H1 (cell line): ENCODE measurements around the gene KYNU. TPM values are rescaled to one million over a fixed set of nuclear protein-coding genes. Genes with fewer than 3 reads are reported as not detected.

ENCODE experiments used
- CTCF ChIA-PET: fragments of 300-600 bp; sonication (Branson Sonifier 250); formaldehyde crosslinking; loops from one replicate; lab custom pipeline; 2021; ENCODE audit not compliant: partially characterized antibody; lab: Charles Lee
- POLR2A ChIA-PET: fragments of 300-600 bp; sonication (Branson Sonifier 250); formaldehyde crosslinking; loops from one replicate; lab custom pipeline; 2021; ENCODE audit warnings: inconsistent platforms; ENCODE audit not compliant: partially characterized antibody; lab: Charles Lee
- DNase-seq, 2 experiments: peaks; one replicate each; pipeline versions ENCODE4 v3.0.0 to v3.0.0-alpha.2; 2010 to 2022; ENCODE audit warnings: low spot score in 2 of 2, low read depth in 1 of 2, mixed read lengths in 1 of 2
- FAIRE-seq: peaks from 2 replicates; lab custom pipeline; 2011; peaks lifted over from hg19 to GRCh38; lab: Jason Lieb, UNC
- H2AFZ ChIP-seq: 2 replicates; pipeline ENCODE4 v1.8.1; 2012; ENCODE audit warnings: low read length, inconsistent platforms
- H2AK5ac ChIP-seq: 2 replicates; pipeline ENCODE4 v1.6.1; 2013; ENCODE audit warnings: low read depth, low read length
- H2BK120ac ChIP-seq: replicated peaks from 2 replicates; pipeline ENCODE3; 2013; ENCODE audit warnings: low read depth, low read length, inconsistent platforms
- H2BK12ac ChIP-seq: 2 replicates; pipeline ENCODE4 v1.6.1; 2013; ENCODE audit warnings: low read depth, low read length
- H2BK15ac ChIP-seq: 2 replicates; pipeline ENCODE4 v1.6.1; 2013; ENCODE audit warnings: low read length
- H2BK20ac ChIP-seq: 2 replicates; pipeline ENCODE4 v1.6.1; 2013; ENCODE audit warnings: low read length
- H2BK5ac ChIP-seq: 2 replicates; pipeline ENCODE4 v1.6.1; 2013; ENCODE audit warnings: low read depth, low read length
- H3K14ac ChIP-seq: 2 replicates; pipeline ENCODE4 v1.6.1; 2013; ENCODE audit warnings: inconsistent platforms; ENCODE audit not compliant: insufficient read length
- H3K18ac ChIP-seq: 2 replicates; pipeline ENCODE4 v1.6.1; 2013; ENCODE audit warnings: low read length; ENCODE audit errors: extremely low read depth
- H3K23ac ChIP-seq: 2 replicates; pipeline ENCODE4 v1.6.1; 2013; ENCODE audit warnings: inconsistent platforms; ENCODE audit not compliant: insufficient read length
- H3K23me2 ChIP-seq: 2 replicates; pipeline ENCODE4 v1.6.1; 2013; ENCODE audit warnings: low read depth, low read length
- H3K27ac ChIP-seq: 2 replicates; pipeline ENCODE4 v1.6.1; 2011; ENCODE audit warnings: low read depth, low read length, inconsistent platforms
- H3K27me3 ChIP-seq, 4 experiments: replicated peaks in 1 of 4; 1 replicate in 1 of 4; 2 replicates in 3 of 4; pipeline versions ENCODE4 v1.6.1 to v1.8.1; 2011 to 2013; ENCODE audit warnings: low read length in 3 of 4, mild to moderate bottlenecking in 3 of 4, inconsistent platforms in 2 of 4, mixed read lengths in 2 of 4, moderate library complexity in 1 of 4; ENCODE audit not compliant: control insufficient read depth in 3 of 4, insufficient read depth in 3 of 4; ENCODE audit errors: extremely low read depth in 1 of 4
- H3K36me3 ChIP-seq, 4 experiments: 2 replicates each; pipeline versions ENCODE4 v1.6.1 to v1.8.1; 2011 to 2013; ENCODE audit warnings: mild to moderate bottlenecking in 4 of 4, low read length in 3 of 4, moderate library complexity in 2 of 4, control low read depth in 1 of 4, inconsistent platforms in 1 of 4; ENCODE audit not compliant: insufficient read depth in 4 of 4, control insufficient read depth in 2 of 4
- H3K4ac ChIP-seq: replicated peaks from 2 replicates; pipeline ENCODE3; 2013; ENCODE audit warnings: low read length, low read depth, mixed read lengths, inconsistent platforms; ENCODE audit not compliant: insufficient read length
- H3K4me1 ChIP-seq, 4 experiments: replicated peaks in 1 of 4; 1 replicate in 1 of 4; 2 replicates in 3 of 4; pipeline versions ENCODE4 v1.6.1 to v1.8.1; 2011 to 2013; ENCODE audit warnings: low read length in 3 of 4, inconsistent platforms in 2 of 4, mixed read lengths in 1 of 4; ENCODE audit not compliant: insufficient read depth in 4 of 4, control insufficient read depth in 3 of 4
- H3K4me2 ChIP-seq, 2 experiments: 2 replicates each; pipeline versions ENCODE4 v1.6.1 to v1.8.1; 2011 to 2013; ENCODE audit warnings: low read depth in 2 of 2, low read length in 2 of 2, control low read depth in 1 of 2, inconsistent platforms in 1 of 2, mild to moderate bottlenecking in 1 of 2; ENCODE audit not compliant: insufficient read depth in 1 of 2
- H3K4me3 ChIP-seq, 4 experiments: fragments of 200-600, 300-600 bp in 1 of 4; sonication (generic), shearing (Covaris generic), sonication (Bioruptor Twin) in 1 of 4; 2 replicates each; pipeline versions ENCODE4 v1.5.1 to v1.8.1; 2011 to 2016; ENCODE audit warnings: low read length in 4 of 4, low read depth in 3 of 4, control low read depth in 2 of 4, inconsistent platforms in 2 of 4, mild to moderate bottlenecking in 2 of 4, mixed read lengths in 1 of 4, moderate library complexity in 1 of 4; ENCODE audit not compliant: insufficient read depth in 2 of 4; ENCODE audit errors: extremely low read depth in 1 of 4
- H3K56ac ChIP-seq: replicated peaks from 2 replicates; pipeline ENCODE3; 2013; ENCODE audit warnings: low read depth, mild to moderate bottlenecking, mixed read lengths, low read length, inconsistent platforms; ENCODE audit not compliant: insufficient read length
- H3K79me1 ChIP-seq: 2 replicates; pipeline ENCODE4 v1.6.1; 2013; ENCODE audit warnings: low read depth, low read length, control low read depth
- H3K79me2 ChIP-seq, 2 experiments: 2 replicates each; pipeline versions ENCODE4 v1.6.1 to v1.8.1; 2012 to 2013; ENCODE audit warnings: low read length in 2 of 2, mild to moderate bottlenecking in 2 of 2, inconsistent platforms in 1 of 2; ENCODE audit not compliant: insufficient read depth in 2 of 2, control insufficient read depth in 1 of 2
- H3K9ac ChIP-seq, 4 experiments: replicated peaks in 1 of 4; 1 replicate in 1 of 4; 2 replicates in 3 of 4; pipeline versions ENCODE4 v1.6.1 to v1.8.1; 2011 to 2013; ENCODE audit warnings: low read depth in 3 of 4, low read length in 3 of 4, control low read depth in 2 of 4, mild to moderate bottlenecking in 2 of 4, moderate library complexity in 2 of 4, inconsistent platforms in 1 of 4; ENCODE audit errors: extremely low read depth in 1 of 4
- H3K9me3 ChIP-seq, 2 experiments: 2 replicates each; pipeline versions ENCODE4 v1.6.1 to v1.8.1; 2012 to 2013; ENCODE audit warnings: mild to moderate bottlenecking in 2 of 2, moderate library complexity in 2 of 2, control low read depth in 1 of 2, inconsistent platforms in 1 of 2, low read depth in 1 of 2, low read length in 1 of 2, mixed read lengths in 1 of 2; ENCODE audit not compliant: insufficient read depth in 2 of 2
- H4K20me1 ChIP-seq, 2 experiments: replicated peaks in 1 of 2; 2 replicates each; pipeline versions ENCODE3 to v1.8.1; 2011 to 2013; ENCODE audit warnings: inconsistent platforms in 2 of 2, low read length in 2 of 2, mild to moderate bottlenecking in 1 of 2; ENCODE audit not compliant: insufficient read depth in 2 of 2, control insufficient read depth in 1 of 2
- H4K5ac ChIP-seq: 2 replicates; pipeline ENCODE4 v1.6.1; 2013; ENCODE audit warnings: low read length, low read depth, mixed read lengths, inconsistent platforms; ENCODE audit not compliant: insufficient read length
- H4K8ac ChIP-seq: 2 replicates; pipeline ENCODE4 v1.8.0; 2013; ENCODE audit warnings: mild to moderate bottlenecking, moderate library complexity, low read length, inconsistent platforms; ENCODE audit not compliant: insufficient read depth; ENCODE audit errors: extremely low read depth
- H4K91ac ChIP-seq: replicated peaks from 2 replicates; pipeline ENCODE3; 2013; ENCODE audit warnings: low read length, mixed read lengths, inconsistent platforms; ENCODE audit not compliant: insufficient read length
- NANOG ChIP-seq: IDR thresholded peaks from 2 replicates; pipeline ENCODE4 v1.6.1; 2011; ENCODE audit warnings: low read length, low read depth, mild to moderate bottlenecking, inconsistent platforms; ENCODE audit not compliant: insufficient read depth, poor library complexity, severe bottlenecking
- TEAD4 ChIP-seq: IDR thresholded peaks from 2 replicates; pipeline ENCODE4 v1.6.1; 2012; ENCODE audit warnings: low read depth, low read length, inconsistent platforms, mixed read lengths
- WGBS, 2 experiments: shearing (Covaris generic) in 1 of 2; methylation state at CpG; one replicate each; pipeline versions ENCODE4 v1.1.6 to v1.1.7; 2013 to 2015; ENCODE audit warnings: low lambda C conversion rate in 2 of 2, mixed read lengths in 2 of 2, inconsistent platforms in 1 of 2, low coverage in 1 of 2, missing lambda C conversion rate in 1 of 2; ENCODE audit not compliant: insufficient replicate concordance in 2 of 2, insufficient coverage in 1 of 2, insufficient read length in 1 of 2; ENCODE audit errors: extremely low coverage in 1 of 2, missing lambda C conversion rate in 1 of 2; 5-methylcytosine and 5-hydroxymethylcytosine counted together
- polyA plus RNA-seq, 7 experiments: library from polyadenylated mRNA; depleted of rRNA in 3 of 7; stranded (reverse) in 5 of 7; unstranded in 2 of 7; fragments of >200 nt in 5 of 7; fragments of 200-250 nt in 2 of 7; gene quantifications; 1 replicate in 5 of 7; 2 replicates in 1 of 7; 4 replicates in 1 of 7; pipeline versions ENCODE4 v1.2.1 to v1.2.3, GENCODE V29; 2011 to 2013; ENCODE audit warnings: missing spikeins in 2 of 7, mixed read lengths in 2 of 7
- total RNA-seq: library from RNA; stranded (reverse); fragmentation: NEBNext Ultra II Directional; extraction: Animal tissue kit (Norgen Biotek cat#: 25700); gene quantifications from 2 replicates; pipeline ENCODE4 v1.2.1, GENCODE V29; 2021

Gene KYNU
- total and polyA plus RNA-seq, 2 of the 8 experiments (the other 6 are each of a cell fraction or from before 2014, with no cell fraction given), result 0.09 to 0.13 TPM

DNA sequence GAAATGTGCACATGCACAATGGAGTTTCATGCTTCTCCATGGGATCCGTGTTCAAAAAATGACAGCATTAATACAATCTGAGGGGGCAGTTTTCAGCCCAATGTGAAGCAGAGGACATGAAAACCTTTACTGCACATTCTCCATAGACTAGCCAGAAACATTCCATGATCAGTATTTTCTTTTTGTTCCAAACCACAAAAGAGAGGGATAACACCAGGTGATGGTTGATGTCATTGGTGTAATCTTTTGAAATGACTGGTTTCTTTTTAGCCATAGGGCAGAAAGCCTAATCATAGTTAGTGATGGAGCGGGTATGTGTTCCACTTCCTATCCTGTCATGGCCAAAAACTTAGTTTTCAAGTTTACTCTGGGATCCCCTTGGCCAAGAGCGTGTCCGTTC lies 1.8 kb upstream of the KYNU start:
- Histone ChIP-seq H3K23ac (no peak overlapping the region), H2BK20ac (no peak overlapping the region), H2AK5ac (no peak overlapping the region), H3K27me3 (no peaks in the 10 kb centered on the region), H3K18ac (no peak overlapping the region), H3K27ac (no peak overlapping the region), H3K9ac (no peak overlapping the region), H3K4me3 (no peak overlapping the region), H3K23me2 (peaks cover 1% of the 10 kb centered on the region; the same call in 1 of the 2 replicates), H3K4ac (no peak overlapping the region), H3K4me2 (no peak overlapping the region), H2BK15ac (no peak overlapping the region), H2BK5ac (no peak overlapping the region), H3K4me1 (no peaks in the 10 kb centered on the region), H2BK120ac (no peak overlapping the region), H3K56ac (no peak overlapping the region), H3K79me1 (no peaks in the 10 kb centered on the region), H4K91ac (no peak overlapping the region), H2BK12ac (no peak overlapping the region), H4K20me1 (no peaks in the 10 kb centered on the region), H3K79me2 (no peaks in the 10 kb centered on the region), H4K8ac (no peak overlapping the region), H3K36me3 (no peaks in the 10 kb centered on the region), H3K14ac (no peak overlapping the region), H3K9me3 (no peaks in the 10 kb centered on the region; a peak in 1 of 4 replicates), H4K5ac (no peak overlapping the region), H2AFZ (no peak overlapping the region)
- DNase-seq (no peak), FAIRE-seq (no peak)
- ChIA-PET CTCF (interaction anchor here (0.9 to 2.1 kb wide), 2 partner anchors 105 to 114 kb away, joined by 3 to 7 read pairs; no protein-coding TSS in a partner anchor), POLR2A (no interaction called here)
- WGBS, 2 experiments, result 96% methylated on average over 4 of the region's 4 CpGs; no CpG with 5 or more reads in 1 of the 2 experiments
- TF ChIP-seq TEAD4 (no peak), NANOG (no peak)
